ENCODE results near the gene PLOD1.

- TF ChIP-seq CTCF (conservative IDR thresholded peaks at IDR 0.05; ENCODE audit: low read depth in 2 of 2) (no peak), NANOG (IDR thresholded peaks at IDR 0.05; ENCODE audit: borderline replicate concordance) (no peak), REST (IDR thresholded peaks at IDR 0.05; ENCODE audit: unreplicated experiment) (no peak), EZH2 (IDR thresholded peaks at IDR 0.05; ENCODE audit: low read depth, unreplicated experiment) (no peak), POLR2AphosphoS5 (IDR thresholded peaks at IDR 0.05; ENCODE audit: low read depth) (no peak)
Observed at GRCh38 chr1:11925938-11926292, 8.6 kb upstream of the PLOD1 start.
